NCI-H146 (cell line): ENCODE measurements around the gene EVA1C.
"Not testable (repeated sequence)": the region's sequence is repeated elsewhere in the genome, so short reads cannot be mapped to it uniquely, and the experiment has no call there.

Source experiments
- DNase-seq: peaks from one replicate; lab custom pipeline; 2025; lab: John Stamatoyannopoulos, UW

Gene EVA1C

DNA sequence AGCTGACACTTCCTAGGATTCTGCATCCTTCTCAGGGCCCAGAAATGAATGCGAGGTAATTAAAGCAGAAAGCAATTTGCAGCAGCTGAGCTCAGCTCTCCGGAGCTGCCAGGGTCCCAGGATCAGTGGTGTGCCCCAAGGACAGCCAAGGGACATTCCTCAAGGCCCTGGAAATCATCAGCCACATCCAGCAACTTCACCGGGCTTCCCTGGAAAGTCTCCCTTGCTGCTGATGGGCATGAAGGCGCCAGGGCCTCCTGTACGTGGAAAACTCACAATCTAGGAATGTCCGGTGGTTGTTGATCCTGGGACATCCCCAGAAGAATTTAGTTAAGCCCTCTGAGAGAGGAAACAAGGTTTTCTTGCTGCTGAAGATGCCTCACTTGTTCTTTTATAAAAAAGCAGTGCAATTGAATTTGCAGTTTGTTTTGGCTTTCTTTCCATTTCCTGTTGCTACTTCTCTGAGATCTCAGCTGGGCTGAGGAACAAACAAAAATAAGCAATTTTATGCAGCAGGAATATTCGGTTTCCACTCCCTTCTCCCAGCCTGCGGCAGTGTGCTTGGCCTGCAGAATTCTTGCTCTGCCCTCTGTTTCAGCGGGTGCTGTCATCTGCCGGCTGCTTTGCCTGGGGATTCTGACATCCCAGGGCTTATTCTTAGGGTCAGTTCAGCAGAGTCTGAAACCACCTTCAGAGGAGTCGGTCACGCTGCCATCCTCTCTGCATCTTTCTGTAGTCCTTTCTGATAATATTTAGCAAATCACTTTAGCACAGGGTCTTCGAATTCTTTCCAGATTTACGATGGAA is 86.9 kb downstream of the EVA1C start:
- DNase-seq = no peak

DNA sequence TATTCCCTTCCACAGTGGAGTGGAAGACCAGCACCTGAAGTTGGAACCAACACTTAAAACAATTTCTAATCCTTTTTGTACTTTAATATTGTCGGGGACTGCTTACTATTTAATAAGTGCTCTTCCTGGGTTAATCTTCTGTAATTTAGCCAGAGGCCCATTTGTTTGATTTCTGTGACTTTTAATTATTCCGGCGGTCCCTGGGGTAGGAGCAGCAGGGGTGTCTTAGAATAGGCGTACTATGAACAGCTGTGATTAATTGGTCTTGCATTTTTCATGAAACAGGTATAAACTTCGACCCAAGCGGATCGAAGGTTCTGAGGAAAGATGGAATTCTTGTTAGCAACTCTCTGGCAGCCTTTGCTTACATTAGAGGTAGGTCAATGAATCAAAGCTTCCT is 91.1 kb downstream of the EVA1C start:
- DNase-seq = not testable (repeated sequence)

GRCh38 chr21:32505767-32506166 is 93.3 kb downstream of the EVA1C start:
- not testable (repeated sequence) for DNase-seq

- DNase-seq = not testable (repeated sequence)
Measured at GRCh38 chr21:32506411-32506965, 94.0 kb downstream of the EVA1C start.

GRCh38 chr21:32507342-32507919 is 94.9 kb downstream of the EVA1C start:
- no peak for DNase-seq

DNA sequence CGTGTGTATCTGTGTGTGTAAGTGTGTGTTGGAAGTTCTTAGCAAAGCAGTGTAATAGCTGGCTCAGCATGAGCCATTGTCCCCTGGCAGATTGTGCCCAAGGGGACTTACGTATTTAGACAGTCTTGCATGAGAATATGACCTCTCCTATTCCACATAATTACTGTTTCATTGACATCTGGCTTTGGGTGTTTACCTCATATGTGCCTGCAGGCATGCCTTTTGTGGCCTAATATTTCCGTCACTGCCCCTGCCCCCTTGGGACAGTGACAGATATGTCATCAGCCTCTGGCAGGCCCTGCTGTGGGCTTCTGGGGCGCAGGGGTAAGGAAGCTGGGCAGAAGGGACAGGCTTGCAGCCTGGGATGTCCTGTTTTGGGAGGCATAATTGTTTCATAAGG is 95.5 kb downstream of the EVA1C start:
- DNase-seq = peak; percentile 82

DNA sequence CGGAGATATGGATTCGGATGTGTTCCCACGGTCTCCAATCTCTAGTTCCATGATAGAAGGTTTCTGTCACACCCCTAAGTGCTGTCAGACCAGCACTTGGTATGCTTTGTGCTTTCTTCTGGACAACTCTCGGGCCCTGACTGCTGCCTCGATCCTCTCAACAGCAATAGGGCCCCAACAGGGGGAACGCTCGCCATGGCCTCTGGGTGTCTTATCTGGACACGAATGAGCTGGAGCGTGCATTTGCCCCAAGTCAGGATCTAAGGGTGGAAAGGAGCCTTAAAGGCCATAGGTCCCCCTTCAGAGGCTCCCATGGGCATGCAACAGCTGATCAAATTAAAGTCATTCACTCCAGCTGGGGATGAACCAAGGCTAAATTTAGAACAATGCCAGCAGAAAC is 96.1 kb downstream of the EVA1C start:
- no peak for DNase-seq

DNA sequence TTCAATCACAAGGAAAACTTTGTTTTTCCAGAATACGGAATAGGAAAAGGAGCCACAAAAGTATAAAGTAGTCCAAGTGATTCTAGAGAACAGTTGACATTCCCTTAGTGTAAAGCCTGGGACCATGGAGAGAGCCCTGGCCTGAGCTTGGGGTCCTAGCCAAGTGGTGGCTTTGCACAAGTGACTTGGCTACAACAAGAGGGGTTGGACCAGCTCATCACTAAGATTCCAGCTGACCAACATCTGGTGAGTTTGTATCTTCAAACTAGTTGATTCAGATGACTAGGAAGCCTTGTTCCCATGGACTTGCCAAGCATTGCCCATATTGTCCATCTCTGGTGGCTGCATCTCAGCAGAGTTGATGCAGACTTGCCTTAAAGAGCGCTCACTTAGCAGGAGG is 96.5 kb downstream of the EVA1C start:
- not testable (repeated sequence) for DNase-seq

- no peak for DNase-seq
Measured at GRCh38 chr21:32514275-32515055, 102.0 kb downstream of the EVA1C start.

DNA sequence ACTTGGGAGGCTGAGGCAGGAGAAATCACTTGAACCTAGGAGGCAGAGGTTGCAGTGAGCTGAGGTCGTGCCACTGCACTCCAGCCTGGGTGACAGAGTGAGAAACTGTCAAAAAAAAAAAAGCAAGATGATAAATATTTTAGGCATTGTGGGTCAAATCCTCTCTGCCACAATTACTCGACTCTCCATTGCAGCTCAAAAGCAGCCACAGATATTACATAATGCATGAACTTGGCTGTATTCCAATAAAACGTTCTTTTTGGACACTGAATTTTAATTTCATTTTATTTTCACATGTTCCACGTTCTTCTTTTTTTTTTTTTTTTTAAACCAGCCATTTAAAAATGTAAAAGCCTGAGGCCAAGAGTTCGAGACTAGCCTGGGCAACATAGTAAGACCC is 103.4 kb downstream of the EVA1C start:
- no peak for DNase-seq

DNA sequence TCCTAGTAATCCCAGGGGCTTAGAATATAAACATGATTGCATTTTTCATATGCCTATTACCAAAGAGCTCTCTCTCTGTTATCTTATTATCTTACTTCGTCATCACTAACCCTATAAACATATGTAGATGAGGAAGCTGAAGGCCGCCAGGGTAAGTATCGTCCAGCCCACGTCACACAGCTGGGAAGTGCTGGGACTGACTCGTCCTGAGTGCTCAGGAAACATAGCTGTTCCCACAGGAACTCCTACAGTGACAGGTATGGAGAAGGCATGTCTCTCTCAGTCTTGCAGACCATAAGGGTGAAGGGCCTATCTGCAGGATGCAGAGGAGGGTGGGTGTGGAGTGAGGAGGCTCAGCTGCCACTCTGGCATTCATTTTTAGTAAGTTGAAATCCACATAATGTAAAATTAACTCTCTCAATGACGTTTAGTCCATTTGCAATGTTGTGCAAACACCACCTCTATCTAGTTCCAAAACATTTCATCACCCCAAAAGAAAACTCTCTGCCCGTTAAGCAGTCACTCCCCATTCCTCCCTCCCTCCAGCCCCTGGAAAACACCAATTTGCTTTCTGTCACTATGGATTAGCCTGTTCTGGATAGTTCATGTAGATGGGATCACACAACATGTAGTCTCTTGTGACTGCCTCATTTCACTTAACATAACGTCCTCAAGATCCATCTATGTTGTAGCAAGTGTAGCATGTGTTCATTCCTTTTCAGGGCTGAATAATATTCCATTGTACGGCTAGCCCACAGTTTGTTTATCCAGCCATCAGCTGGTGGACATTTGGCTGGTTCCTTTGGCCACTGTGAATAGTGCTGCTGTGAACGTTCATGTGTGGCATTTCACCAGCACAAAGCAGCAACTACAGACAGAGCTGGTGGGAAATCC is 104.5 kb downstream of the EVA1C start:
- DNase-seq = no peak

DNA sequence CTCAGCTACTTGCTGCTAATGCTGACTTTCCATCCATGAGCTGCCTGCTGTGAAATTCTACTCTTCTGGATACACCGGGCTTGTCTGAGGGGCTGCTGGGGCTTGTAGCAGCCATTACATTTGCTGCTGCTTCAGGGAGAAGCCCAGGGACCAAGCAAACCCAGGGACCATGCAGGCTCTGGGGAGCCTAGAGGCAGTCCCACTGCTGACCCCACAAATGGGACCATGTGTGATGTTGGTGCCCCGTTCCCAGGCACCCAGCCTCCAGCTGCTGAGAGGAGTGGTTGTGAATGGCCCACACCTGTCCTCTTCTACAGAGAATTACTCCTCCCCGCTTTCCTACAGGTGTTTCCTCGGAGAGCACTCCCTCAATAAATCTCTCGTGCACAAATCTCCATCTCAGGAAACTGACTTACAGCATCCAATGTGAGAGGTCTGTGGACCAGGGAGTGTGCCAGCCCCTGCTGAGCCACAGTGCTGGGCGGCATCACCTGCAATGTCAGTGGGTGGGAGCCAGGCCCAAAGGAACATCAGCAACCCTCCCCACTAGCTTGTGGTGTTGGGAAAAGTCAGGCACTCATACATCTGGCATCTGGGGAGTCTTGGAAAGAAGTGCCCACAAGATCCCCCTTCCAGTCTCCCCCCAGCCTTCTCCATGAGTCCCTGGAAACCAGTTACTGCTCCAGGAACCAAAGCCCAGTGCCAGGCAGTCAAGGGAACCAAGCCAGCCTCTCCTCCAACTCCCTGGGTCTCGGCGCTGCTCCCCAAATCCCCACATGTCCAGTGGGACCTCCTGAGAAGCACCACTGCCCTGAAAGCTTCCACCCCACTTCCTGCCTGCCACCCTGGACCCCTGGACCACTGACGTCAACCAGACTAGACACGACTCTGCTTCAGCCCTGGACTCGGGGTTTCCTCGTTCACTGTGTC is 107.7 kb downstream of the EVA1C start:
- DNase-seq = no peak

DNA sequence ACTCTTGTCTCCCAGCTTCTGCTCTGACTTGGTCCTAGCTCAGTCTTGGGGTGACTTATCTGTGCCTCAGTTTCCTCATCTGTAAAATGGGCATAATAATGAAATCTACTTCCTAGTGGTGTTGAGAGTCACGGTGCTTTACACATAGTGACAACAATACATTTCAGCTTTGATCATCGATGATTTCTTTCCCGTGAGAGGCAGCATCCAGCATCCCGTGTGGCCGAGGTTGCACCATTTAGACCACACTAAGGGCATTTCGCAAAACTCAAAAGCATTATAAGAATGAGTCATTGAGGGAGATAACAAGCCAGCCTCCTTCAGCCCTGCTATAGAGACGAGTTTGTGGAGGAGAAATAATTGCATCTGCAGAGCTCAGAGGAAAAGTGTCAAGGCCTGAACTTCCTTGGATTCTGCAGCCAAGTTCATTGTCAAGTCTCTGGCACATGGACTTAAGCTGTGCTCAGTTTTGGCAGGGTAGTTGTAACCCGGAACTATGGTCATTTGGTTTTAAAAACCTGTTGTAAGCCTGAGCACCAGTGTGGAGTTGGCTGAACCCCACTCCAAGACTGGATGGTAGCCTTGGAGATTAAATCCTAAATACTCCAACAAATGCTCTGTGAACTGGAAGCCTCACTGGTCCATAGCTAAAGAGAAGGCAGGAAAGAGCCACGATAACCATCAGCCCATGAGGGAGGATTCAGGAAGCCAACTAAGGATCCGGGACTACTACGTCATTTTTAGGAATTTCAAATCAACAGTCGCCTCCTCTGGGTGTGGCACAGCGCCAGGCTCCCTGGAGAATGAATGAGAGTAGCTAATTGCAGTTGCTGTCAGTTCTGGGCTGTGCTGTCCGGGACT is 108.6 kb downstream of the EVA1C start:
- peak; percentile 15 for DNase-seq

DNA sequence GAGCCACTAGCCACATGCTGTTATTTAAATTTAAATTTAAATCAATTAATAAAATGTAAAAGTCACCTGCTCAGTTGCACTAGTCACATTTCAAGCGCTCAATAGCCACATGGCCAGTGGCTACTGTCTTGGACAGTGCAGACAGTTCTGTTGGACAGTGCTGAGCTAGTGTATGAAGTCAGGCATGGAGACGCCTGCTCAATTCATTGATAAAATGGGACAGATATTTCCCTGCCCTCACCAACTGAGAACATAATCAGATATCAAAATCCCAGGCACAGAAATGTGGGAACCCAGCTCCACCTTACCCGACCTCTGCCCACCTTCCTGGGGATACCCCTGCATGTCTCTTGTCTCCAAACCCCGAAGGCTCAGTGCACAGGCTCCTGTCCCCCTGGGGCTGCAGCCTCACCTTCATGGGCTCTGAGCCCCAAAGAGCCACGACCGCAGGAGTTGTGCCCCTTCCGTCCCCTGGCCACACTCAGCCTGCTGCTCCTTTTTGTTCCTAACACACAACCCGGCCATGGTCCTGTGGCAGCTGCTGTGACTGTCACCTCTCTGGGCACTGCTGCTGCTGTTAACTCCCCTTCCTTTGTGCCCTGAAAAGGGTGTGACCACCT is 109.3 kb downstream of the EVA1C start:
- DNase-seq = no peak

DNA sequence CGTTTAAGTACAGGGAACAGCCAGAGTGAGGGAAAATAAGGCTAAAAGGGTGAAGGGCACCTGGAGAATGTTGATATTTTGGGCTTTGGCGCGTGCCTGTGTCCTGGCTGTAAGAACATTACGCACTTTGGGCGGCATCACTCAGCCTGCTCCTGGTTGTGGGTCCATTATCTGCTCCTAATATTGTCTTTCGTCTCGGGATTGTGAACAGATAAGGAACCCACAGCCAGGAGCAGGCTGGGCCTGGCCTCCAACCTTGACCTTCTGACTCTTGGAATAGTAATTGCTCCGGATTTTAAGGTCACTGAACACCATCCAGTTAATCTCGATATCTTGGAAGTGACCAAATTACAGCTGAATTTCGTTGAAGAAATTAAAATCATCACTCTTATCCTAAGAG is 111.0 kb downstream of the EVA1C start:
- no peak for DNase-seq

- DNase-seq = no peak
Measured at GRCh38 chr21:32523988-32524719, 111.6 kb downstream of the EVA1C start.

- no peak for DNase-seq
Measured at GRCh38 chr21:32525282-32525681, 112.8 kb downstream of the EVA1C start.

GRCh38 chr21:32529679-32530078 is 117.2 kb downstream of the EVA1C start:
- no peak for DNase-seq
